ENCODE data around the gene EFEMP1.

DNA sequence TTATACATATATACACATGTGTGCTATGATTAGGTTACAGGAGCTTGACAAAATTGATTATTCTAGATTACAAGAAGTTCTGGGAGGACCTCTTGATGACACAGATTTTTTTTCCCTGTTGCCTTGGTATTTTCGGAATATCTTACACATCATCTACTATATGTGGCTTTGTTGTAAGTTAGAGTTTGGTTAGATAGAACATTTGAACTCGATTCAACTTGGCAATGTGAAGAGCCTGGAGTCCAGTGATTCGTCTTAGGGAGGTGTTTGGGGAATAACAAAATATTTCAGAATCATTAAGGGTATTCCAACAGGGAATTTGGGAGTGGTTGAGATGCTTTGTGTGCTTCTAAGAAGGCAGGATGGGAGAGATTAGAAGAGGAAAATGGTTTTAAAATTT is 39.3 kb upstream of the EFEMP1 start:
- TF ChIP-seq GATA2 (IDR thresholded peaks at IDR 0.05; ENCODE audit: low read depth, low read length) (no peak), GATA3 (IDR thresholded peaks at IDR 0.05; ENCODE audit: low read depth, low read length) (no peak)
